Karpas-422 (cell line): ENCODE results near the gene TUBB3. TPM values are rescaled to one million over a fixed set of nuclear protein-coding genes. Genes with fewer than 3 reads are reported as not detected.
"Not testable (repeated sequence)": the region's sequence is repeated elsewhere in the genome, so short reads cannot be mapped to it uniquely, and the experiment has no call there.

Experiments
- DNase-seq: peaks from one replicate; pipeline ENCODE4 v3.0.0-alpha.2; 2015
- H2AFZ ChIP-seq: fragments of 200-600 bp; sonication (generic); 2 replicates; pipeline ENCODE4 v1.6.1; 2014; ENCODE audit warnings: antibody characterized with exemption, low read length, mixed read lengths
- H3K27ac ChIP-seq: fragments of 200-600 bp; sonication (generic); 2 replicates; pipeline ENCODE4 v1.5.1; 2014; ENCODE audit warnings: mild to moderate bottlenecking, low read length, moderate library complexity
- H3K27me3 ChIP-seq: fragments of 200-600 bp; sonication (generic); 2 replicates; pipeline ENCODE4 v1.6.1; 2014; ENCODE audit warnings: low read length, mixed read lengths
- H3K36me3 ChIP-seq: fragments of 200-600 bp; sonication (generic); 2 replicates; pipeline ENCODE4 v1.6.1; 2014; ENCODE audit warnings: low read length, mixed read lengths; ENCODE audit not compliant: insufficient read depth
- H3K4me1 ChIP-seq: fragments of 200-600 bp; sonication (generic); 2 replicates; pipeline ENCODE4 v1.6.1; 2014; ENCODE audit warnings: mild to moderate bottlenecking, low read length, mixed read lengths
- H3K4me2 ChIP-seq: fragments of 200-600 bp; sonication (generic); 2 replicates; pipeline ENCODE4 v1.6.1; 2014; ENCODE audit warnings: low read length, low read depth, mild to moderate bottlenecking; ENCODE audit not compliant: poor library complexity, severe bottlenecking
- H3K4me3 ChIP-seq: fragments of 200-600 bp; sonication (generic); 2 replicates; pipeline ENCODE4 v1.5.1; 2014; ENCODE audit warnings: mild to moderate bottlenecking, antibody characterized with exemption, low read length, mixed read lengths
- H3K79me2 ChIP-seq: fragments of 200-600 bp; sonication (generic); 2 replicates; pipeline ENCODE4 v1.6.1; 2014; ENCODE audit warnings: mild to moderate bottlenecking, low read length, mixed read lengths
- H3K9ac ChIP-seq: fragments of 200-600 bp; sonication (generic); 2 replicates; pipeline ENCODE4 v1.6.0; 2014; ENCODE audit warnings: low read length
- H3K9me2 ChIP-seq: fragments of 200-600 bp; sonication (generic), shearing (Covaris generic); replicated peaks from 2 replicates; pipeline ENCODE4 v1.6.0; 2014; ENCODE audit warnings: mild to moderate bottlenecking, low read length, moderate library complexity; ENCODE audit not compliant: insufficient read depth
- H3K9me3 ChIP-seq: fragments of 300-700, 200-600 bp; sonication (generic); 2 replicates; pipeline ENCODE4 v1.6.1; 2014; ENCODE audit warnings: low read length, mixed read lengths
- H4K20me1 ChIP-seq: fragments of 200-600 bp; sonication (generic); 2 replicates; pipeline ENCODE4 v1.6.1; 2014; ENCODE audit warnings: mild to moderate bottlenecking, antibody characterized with exemption, low read length, low read depth; ENCODE audit not compliant: insufficient read depth
- total RNA-seq: library from RNA; depleted of rRNA; stranded (reverse); fragments of >200 nt; shearing (Covaris generic); gene quantifications from 2 replicates; pipeline ENCODE4 v1.2.3, GENCODE V29; 2014; ENCODE audit warnings: low replicate concordance

TUBB3 gene
- total RNA-seq, 1 experiment from 2014 or later: 210 TPM

- no peaks in the 10 kb centered on the region for H3K9me3 ChIP-seq
- H2AFZ ChIP-seq: no peak overlapping the region
- H3K27me3 ChIP-seq: no peaks in the 10 kb centered on the region
- H3K79me2 ChIP-seq: peaks cover 1% of the 10 kb centered on the region; the same call in 1 of the 2 replicates
- H4K20me1 ChIP-seq: peaks cover 5% of the 10 kb centered on the region; the same call in 1 of the 2 replicates
- H3K4me1 ChIP-seq: peaks cover 26% of the 10 kb centered on the region
- peaks cover 13% of the 10 kb centered on the region for H3K36me3 ChIP-seq
- no peak overlapping the region for H3K4me3 ChIP-seq
- H3K4me2 ChIP-seq: no peak overlapping the region
- H3K9ac ChIP-seq: no peak overlapping the region
- DNase-seq: no peak
- H3K27ac ChIP-seq: no peak overlapping the region
- H3K9me2 ChIP-seq: no peaks in the 10 kb centered on the region
These were observed 43.6 kb downstream of the TUBB3 start for GRCh38 chr16:89966756-89967155.

- not testable (repeated sequence) for H3K9ac ChIP-seq, H3K27ac ChIP-seq, H3K4me3 ChIP-seq, H3K27me3 ChIP-seq, H4K20me1 ChIP-seq, H3K4me2 ChIP-seq, H2AFZ ChIP-seq, H3K9me3 ChIP-seq, H3K79me2 ChIP-seq, DNase-seq, H3K9me2 ChIP-seq
- H3K36me3 ChIP-seq: peaks cover 12% of the 10 kb centered on the region; the same call in 1 of the 2 replicates
- peaks cover 31% of the 10 kb centered on the region for H3K4me1 ChIP-seq
These were observed 44.3 kb downstream of the TUBB3 start for GRCh38 chr16:89967436-89967835.

GRCh38 chr16:89968074-89968473 lies 44.9 kb downstream of the TUBB3 start:
- not testable (repeated sequence) for DNase-seq, H3K4me2 ChIP-seq, H3K9ac ChIP-seq, H3K4me3 ChIP-seq, H4K20me1 ChIP-seq, H3K9me3 ChIP-seq, H3K79me2 ChIP-seq, H3K27ac ChIP-seq, H2AFZ ChIP-seq, H3K27me3 ChIP-seq, H3K9me2 ChIP-seq
- H3K36me3 ChIP-seq: peaks cover 12% of the 10 kb centered on the region; the same call in 1 of the 2 replicates
- peaks cover 31% of the 10 kb centered on the region for H3K4me1 ChIP-seq

- Histone ChIP-seq H2AFZ (no peak overlapping the region), H3K4me1 (peaks cover 47% of the 10 kb centered on the region), H3K4me3 (no peak overlapping the region), H3K36me3 (peaks cover 10% of the 10 kb centered on the region; the same call in 1 of the 2 replicates), H3K27me3 (no peaks in the 10 kb centered on the region), H4K20me1 (peaks cover 2% of the 10 kb centered on the region), H3K9me3 (no peaks in the 10 kb centered on the region), H3K9me2 (no peaks in the 10 kb centered on the region), H3K27ac (peak overlapping the region; percentile 80), H3K79me2 (peaks cover 27% of the 10 kb centered on the region), H3K4me2 (peak overlapping the region; percentile 16), H3K9ac (peak overlapping the region; percentile 25; the same call in 1 of the 2 replicates)
- peak; percentile 69 for DNase-seq
These were observed 46.7 kb downstream of the TUBB3 start for GRCh38 chr16:89969741-89970410.

- H3K27me3 ChIP-seq: no peaks in the 10 kb centered on the region
- DNase-seq: no peak
- no peaks in the 10 kb centered on the region for H3K9me3 ChIP-seq
- H3K9ac ChIP-seq: peak overlapping the region; percentile 100
- peaks cover 10% of the 10 kb centered on the region for H4K20me1 ChIP-seq
- H3K36me3 ChIP-seq: peaks cover 14% of the 10 kb centered on the region; the same call in 1 of the 2 replicates
- H3K4me2 ChIP-seq: peak overlapping the region; percentile 93
- H3K9me2 ChIP-seq: no peaks in the 10 kb centered on the region
- H3K4me3 ChIP-seq: peak overlapping the region; percentile 100
- peak overlapping the region; percentile 85 for H3K27ac ChIP-seq
- no peak overlapping the region for H2AFZ ChIP-seq
- peaks cover 54% of the 10 kb centered on the region for H3K4me1 ChIP-seq
- peaks cover 45% of the 10 kb centered on the region for H3K79me2 ChIP-seq
These were observed 48.5 kb downstream of the TUBB3 start for GRCh38 chr16:89971495-89972243.

- H2AFZ ChIP-seq: peak overlapping the region; percentile 86; the same call in 1 of the 2 replicates
- DNase-seq: peak; percentile 97
- peaks cover 10% of the 10 kb centered on the region; the same call in 1 of the 2 replicates for H3K36me3 ChIP-seq
- no peaks in the 10 kb centered on the region for H3K9me2 ChIP-seq
- H3K4me3 ChIP-seq: peak overlapping the region; percentile 100
- peak overlapping the region; percentile 85 for H3K27ac ChIP-seq
- peak overlapping the region; percentile 93 for H3K4me2 ChIP-seq
- H3K27me3 ChIP-seq: no peaks in the 10 kb centered on the region
- H4K20me1 ChIP-seq: peaks cover 10% of the 10 kb centered on the region
- no peaks in the 10 kb centered on the region for H3K9me3 ChIP-seq
- peaks cover 54% of the 10 kb centered on the region for H3K79me2 ChIP-seq
- H3K9ac ChIP-seq: peak overlapping the region; percentile 100
- peaks cover 54% of the 10 kb centered on the region for H3K4me1 ChIP-seq
These were observed 49.4 kb downstream of the TUBB3 start for GRCh38 chr16:89972244-89973234.

GRCh38 chr16:89973235-89973634 lies 50.1 kb downstream of the TUBB3 start:
- Histone ChIP-seq H3K4me2 (peak overlapping the region; percentile 93), H3K36me3 (peaks cover 15% of the 10 kb centered on the region; the same call in 1 of the 2 replicates), H3K9ac (peak overlapping the region; percentile 100), H3K9me2 (no peaks in the 10 kb centered on the region), H3K27me3 (no peaks in the 10 kb centered on the region), H4K20me1 (peaks cover 10% of the 10 kb centered on the region), H3K9me3 (no peaks in the 10 kb centered on the region), H2AFZ (peak overlapping the region; percentile 84; the same call in 1 of the 2 replicates), H3K4me1 (peaks cover 54% of the 10 kb centered on the region), H3K27ac (peak overlapping the region; percentile 85), H3K79me2 (peaks cover 61% of the 10 kb centered on the region), H3K4me3 (peak overlapping the region; percentile 100)
- DNase-seq: no peak
